ENCODE results near the gene BTN1A1. TPM values are rescaled to one million over a fixed set of nuclear protein-coding genes. Genes with fewer than 3 reads are reported as not detected.

BTN1A1 gene
- total and polyA plus RNA-seq, 2 donors (not counting 1 experiment from before 2014, with no cell fraction given): 0.42 to 0.74 TPM

DNA sequence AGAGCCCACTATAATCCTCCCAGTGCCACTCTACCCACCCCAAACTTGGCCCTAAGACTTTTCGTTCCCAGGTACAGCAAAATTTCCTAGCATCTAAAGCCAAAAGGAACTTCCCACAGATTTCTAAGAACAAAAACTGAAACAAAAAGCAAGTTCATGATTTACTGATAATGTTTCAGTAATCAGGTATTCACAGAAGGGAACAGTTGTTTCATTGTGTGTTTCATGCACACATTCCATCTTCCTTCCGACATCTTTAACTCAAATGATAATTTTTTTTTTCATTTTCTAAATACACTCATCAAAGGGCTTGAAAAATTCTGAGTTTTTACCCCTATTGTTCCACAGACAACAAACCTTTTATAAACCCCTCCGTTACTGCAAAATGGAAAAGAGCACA, 6.0 kb upstream of the BTN1A1 start:
- Mint-ChIP-seq H3K27ac (no peak overlapping the region), H3K4me3 (no peak overlapping the region), H3K9me3 (ENCODE audit: insufficient read depth) (peaks cover under 1% of the 10 kb centered on the region), H3K4me1 (peaks cover 6% of the 10 kb centered on the region), H3K27me3 (no peaks in the 10 kb centered on the region)
- H3K4me3 ChIP-seq (ENCODE audit: control extremely low read depth in 1 of 5, extremely low read depth in 1 of 5, insufficient read depth in 1 of 5, low read depth in 2 of 5, low read length in 4 of 5): no peak overlapping the region
- ChIA-PET CTCF (interaction anchor here (1.3 to 1.9 kb wide), 2 partner anchors 14 to 153 kb away, joined by 3 to 6 read pairs; no protein-coding TSS in a partner anchor), POLR2A (no interaction called here)
- no peaks in the 10 kb centered on the region for H3K36me3 ChIP-seq (replicated peaks in 1 of 2; ENCODE audit: control extremely low read depth in 1 of 2, control insufficient read depth in 1 of 2, extremely low read depth in 1 of 2, insufficient read depth in 2 of 2, low read length in 1 of 2)
- no peak overlapping the region for H3K9ac ChIP-seq (ENCODE audit: low read length)
- intact Hi-C loops (cut with micrococcal nuclease): no loop called here
- WGBS (ENCODE audit: insufficient coverage): 100% methylated on average over 2 of the region's 3 CpGs
- DNase-seq: no peak
- ATAC-seq (ENCODE audit: low read depth): no peak
- TF ChIP-seq, protein P1, sequence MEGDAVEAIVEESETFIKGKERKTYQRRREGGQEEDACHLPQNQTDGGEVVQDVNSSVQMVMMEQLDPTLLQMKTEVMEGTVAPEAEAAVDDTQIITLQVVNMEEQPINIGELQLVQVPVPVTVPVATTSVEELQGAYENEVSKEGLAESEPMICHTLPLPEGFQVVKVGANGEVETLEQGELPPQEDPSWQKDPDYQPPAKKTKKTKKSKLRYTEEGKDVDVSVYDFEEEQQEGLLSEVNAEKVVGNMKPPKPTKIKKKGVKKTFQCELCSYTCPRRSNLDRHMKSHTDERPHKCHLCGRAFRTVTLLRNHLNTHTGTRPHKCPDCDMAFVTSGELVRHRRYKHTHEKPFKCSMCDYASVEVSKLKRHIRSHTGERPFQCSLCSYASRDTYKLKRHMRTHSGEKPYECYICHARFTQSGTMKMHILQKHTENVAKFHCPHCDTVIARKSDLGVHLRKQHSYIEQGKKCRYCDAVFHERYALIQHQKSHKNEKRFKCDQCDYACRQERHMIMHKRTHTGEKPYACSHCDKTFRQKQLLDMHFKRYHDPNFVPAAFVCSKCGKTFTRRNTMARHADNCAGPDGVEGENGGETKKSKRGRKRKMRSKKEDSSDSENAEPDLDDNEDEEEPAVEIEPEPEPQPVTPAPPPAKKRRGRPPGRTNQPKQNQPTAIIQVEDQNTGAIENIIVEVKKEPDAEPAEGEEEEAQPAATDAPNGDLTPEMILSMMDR (IDR thresholded peaks at IDR 0.05): no peak
- H4K20me1 ChIP-seq (ENCODE audit: control insufficient read depth, insufficient read depth, low read length, poor library complexity, severe bottlenecking): no peaks in the 10 kb centered on the region
- H3K9me3 ChIP-seq (ENCODE audit: control extremely low read depth in 1 of 3, control insufficient read depth in 2 of 3, insufficient read depth in 1 of 3, low read length in 2 of 3): no peaks in the 10 kb centered on the region
- no peak overlapping the region for H3K27ac ChIP-seq (ENCODE audit: low read length in 2 of 2)
- H3K4me2 ChIP-seq (replicated peaks; ENCODE audit: low read depth, low read length, poor library complexity, severe bottlenecking): no peak overlapping the region
- H2AFZ ChIP-seq (ENCODE audit: insufficient read depth, low read depth, low read length, poor library complexity, severe bottlenecking): no peak overlapping the region
- peaks cover 9% of the 10 kb centered on the region in 2 donors for H3K4me1 ChIP-seq (ENCODE audit: control insufficient read depth in 2 of 2, insufficient read depth in 2 of 2, low read length in 2 of 2)
- no peaks in the 10 kb centered on the region for H3K27me3 ChIP-seq (replicated peaks in 1 of 4; ENCODE audit: control extremely low read depth in 1 of 4, control insufficient read depth in 3 of 4, insufficient read depth in 4 of 4, low read length in 3 of 4)
- H3K79me2 ChIP-seq (ENCODE audit: control insufficient read depth, insufficient read depth, low read length): no peaks in the 10 kb centered on the region

DNA sequence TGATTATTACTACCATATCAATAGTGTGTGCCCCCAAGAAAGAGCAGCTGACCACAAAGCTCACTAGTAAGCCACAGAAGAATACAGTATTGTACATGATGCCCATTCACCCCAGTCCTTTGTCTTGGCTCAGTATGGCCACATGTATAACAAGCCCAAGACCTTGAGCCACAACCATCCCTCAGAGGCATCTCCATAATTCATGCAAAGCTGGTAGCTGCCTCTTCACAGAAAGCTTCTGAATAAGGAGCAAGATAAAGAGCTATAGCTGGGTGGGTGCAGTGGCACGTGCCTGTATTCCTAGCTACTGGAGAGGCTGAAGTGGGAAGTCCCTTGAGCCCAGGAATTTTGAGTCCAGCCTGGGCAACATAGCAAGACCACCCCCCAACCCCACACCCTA, 4.8 kb upstream of the BTN1A1 start:
- H3K79me2 ChIP-seq (ENCODE audit: control insufficient read depth, insufficient read depth, low read length): no peaks in the 10 kb centered on the region
- no peak overlapping the region for H3K4me3 Mint-ChIP-seq

More for the DNA sequence above, 4.8 kb upstream of the BTN1A1 start:
- Histone ChIP-seq H3K4me1 (ENCODE audit: control insufficient read depth in 2 of 2, insufficient read depth in 2 of 2, low read length in 2 of 2) (peaks cover 9% of the 10 kb centered on the region in 2 donors), H3K27me3 (replicated peaks in 1 of 4; ENCODE audit: control extremely low read depth in 1 of 4, control insufficient read depth in 3 of 4, insufficient read depth in 4 of 4, low read length in 3 of 4) (no peaks in the 10 kb centered on the region), H3K9ac (ENCODE audit: low read length) (no peak overlapping the region), H3K4me3 (ENCODE audit: control extremely low read depth in 1 of 5, extremely low read depth in 1 of 5, insufficient read depth in 1 of 5, low read depth in 2 of 5, low read length in 4 of 5) (no peak overlapping the region), H3K27ac (ENCODE audit: low read length in 2 of 2) (no peak overlapping the region), H3K4me2 (replicated peaks; ENCODE audit: low read depth, low read length, poor library complexity, severe bottlenecking) (no peak overlapping the region), H3K36me3 (replicated peaks in 1 of 2; ENCODE audit: control extremely low read depth in 1 of 2, control insufficient read depth in 1 of 2, extremely low read depth in 1 of 2, insufficient read depth in 2 of 2, low read length in 1 of 2) (no peaks in the 10 kb centered on the region), H3K9me3 (ENCODE audit: control extremely low read depth in 1 of 3, control insufficient read depth in 2 of 3, insufficient read depth in 1 of 3, low read length in 2 of 3) (no peaks in the 10 kb centered on the region), H2AFZ (ENCODE audit: insufficient read depth, low read depth, low read length, poor library complexity, severe bottlenecking) (no peak overlapping the region), H4K20me1 (ENCODE audit: control insufficient read depth, insufficient read depth, low read length, poor library complexity, severe bottlenecking) (no peaks in the 10 kb centered on the region)
- TF ChIP-seq EZH2 (IDR thresholded peaks at IDR 0.05; ENCODE audit: borderline replicate concordance, insufficient read depth, low read depth, low read length, poor library complexity, severe bottlenecking): no peak
- TF ChIP-seq, protein P1 (IDR thresholded peaks at IDR 0.05): no peak
- WGBS (ENCODE audit: insufficient coverage): no CpG with 5 or more reads among the region's 1 CpG
- Mint-ChIP-seq H3K27ac (no peak overlapping the region), H3K4me1 (peaks cover 10% of the 10 kb centered on the region), H3K9me3 (ENCODE audit: insufficient read depth) (no peaks in the 10 kb centered on the region), H3K27me3 (no peaks in the 10 kb centered on the region)
- DNase-seq: no peak
- ChIA-PET POLR2A (no interaction called here), CTCF (interaction anchor here (1.3 kb wide), 1 partner anchor 154 kb away, joined by 3 read pairs; no protein-coding TSS in a partner anchor)
- no peak for ATAC-seq (ENCODE audit: low read depth)
- intact Hi-C loops (cut with micrococcal nuclease): loop anchor here (5.0 kb wide), 1 partner anchor 153 kb away; no protein-coding TSS in a partner anchor

All from B cell (primary cell).